MM.1S (cell line): ENCODE measurements around the gene KCND3.

Experiments
- CTCF ChIP-seq: fragments of 300-600 bp; sonication (generic); IDR thresholded peaks from 2 replicates; pipeline ENCODE4 v1.5.1; 2016; ENCODE audit warnings: antibody characterized with exemption, low read length, mixed read lengths
- EZH2 ChIP-seq: fragments of 300-600 bp; sonication (generic); optimal IDR thresholded peaks from 2 replicates; pipeline ENCODE3; 2017; ENCODE audit warnings: low read depth, mild to moderate bottlenecking, antibody characterized with exemption, low read length, mixed read lengths
- EZH2phosphoT487 ChIP-seq: fragments of 300-600 bp; sonication (generic); IDR thresholded peaks from 2 replicates; pipeline ENCODE4 v1.6.1; 2018; ENCODE audit warnings: antibody characterized with exemption, low read length

GRCh38 chr1:111977378-111977777 lies 12.1 kb downstream of the KCND3 start:
- TF ChIP-seq CTCF = no peak
- no peak for TF ChIP-seq EZH2phosphoT487
- no peak for TF ChIP-seq EZH2
